Heart right ventricle (tissue), 16 donors: ENCODE measurements around the gene QSOX1. TPM values are rescaled to one million over a fixed set of nuclear protein-coding genes. Genes with fewer than 3 reads are reported as not detected.

ENCODE experiments used
- ATAC-seq, 8 donors: fragments of 200-7000 bp; cut with Tn5 transposase; one replicate each; pipeline ENCODE4 v1.9.1; 2020; ENCODE audit warnings: mild to moderate bottlenecking in 8 of 8, moderate library complexity in 8 of 8, moderate number of reproducible peaks in 1 of 8
- DNase-seq, 2 donors: peaks; one replicate each; pipeline ENCODE4 v3.0.0-alpha.2; 2020
- H3K27ac ChIP-seq, 10 donors: fragments of 200-600 bp; sonication (generic) in 2 of 10; one replicate each; pipeline versions ENCODE4 v1.5.0 to v1.8.0; 2020 to 2022; ENCODE audit warnings: mild to moderate bottlenecking in 3 of 10
- H3K27me3 ChIP-seq, 7 donors: fragments of 200-600 bp; one replicate each; pipeline ENCODE4 v1.8.0; 2021 to 2022; ENCODE audit warnings: mild to moderate bottlenecking in 2 of 7
- H3K36me3 ChIP-seq, 9 donors: fragments of 200-600 bp; sonication (generic) in 1 of 9; one replicate each; pipeline versions ENCODE4 v1.5.0 to v1.8.0; 2020 to 2022; ENCODE audit warnings: mild to moderate bottlenecking in 2 of 9
- H3K4me1 ChIP-seq, 9 donors: fragments of 200-600 bp; sonication (generic) in 1 of 9; one replicate each; pipeline versions ENCODE4 v1.5.0 to v1.8.0; 2020 to 2022; ENCODE audit warnings: mild to moderate bottlenecking in 4 of 9
- H3K4me3 ChIP-seq, 10 donors: fragments of 200-600 bp; sonication (generic) in 2 of 10; one replicate each; pipeline versions ENCODE4 v1.5.0 to v1.8.0; 2020 to 2022; ENCODE audit warnings: mild to moderate bottlenecking in 7 of 10, moderate library complexity in 2 of 10
- H3K9me3 ChIP-seq, 11 donors: fragments of 200-600 bp in 10 of 11; sonication (generic) in 2 of 11; one replicate each; pipeline versions ENCODE4 v1.5.0 to v1.8.0; 2013 to 2022; ENCODE audit warnings: mild to moderate bottlenecking in 2 of 11, control low read depth in 1 of 11, moderate library complexity in 1 of 11
- CTCF ChIP-seq, 9 donors: fragments of 200-600 bp; sonication (generic) in 2 of 9; IDR thresholded peaks; one replicate each; pipeline versions ENCODE4 v1.5.0 to v1.8.0; 2021 to 2022; ENCODE audit warnings: antibody characterized with exemption in 9 of 9, mild to moderate bottlenecking in 5 of 9, moderate library complexity in 1 of 9
- WGBS, 2 donors: extraction: QIAGEN DNeasy Blood & Tissue Kit; methylation state at CpG; one replicate each; pipeline ENCODE4 v1.1.7; 2013; ENCODE audit warnings: inconsistent platforms in 1 of 2; 5-methylcytosine and 5-hydroxymethylcytosine counted together
- intact Hi-C, 10 donors: fragments of 100-400 bp; cut with DNase I; formaldehyde crosslinking; loops; one replicate each; pipeline versions ENCODE4 v1.11.1 to v1.14.2; 2022
- polyA plus RNA-seq, 2 donors: library from polyadenylated mRNA; stranded (reverse); fragments of 200-250 nt; gene quantifications; one replicate each; pipeline ENCODE4 v1.2.3, GENCODE V29; 2013
- total RNA-seq, 10 donors: library from RNA; stranded (reverse); fragmentation: NEBNext Ultra II Directional in 3 of 10; extraction: Animal tissue kit (Norgen Biotek cat#: 25700) in 3 of 10; gene quantifications; one replicate each; pipeline versions ENCODE4 v1.2.1 to v1.2.4, GENCODE V29; 2021 to 2023
- donor health status: Arrhythmogenic right ventricular cardiomyopathy.
- donor health status: ischemic (EF 13 %, LVEDD 7.1; RV severe dilation, severe dysfunction).
- donor health status: healthy with polysubstance abuse.
- donor health status: DM: no; HTN: yes; CAD: no.
- donor health status: DM: no; HTN: no; CAD: no.
- donor health status: ischemic (EF 25% LVEDD 6.9; RV normal size, moderate dysfunction).
- donor health status: ischemic (EF 25% LVEDD 5.7; RV mildly dilated, moderate dysfunction).
- donor health status: healthy.
- donor health status: DM: yes; HTN: yes; CAD: no.
- donor health status: Ischemic cardiomyopathy.
- donor health status: ischemic (EF 35%, LVEDD 5.7; RV mildly dilated, moderate dysfunction).
- donor health status: nonischemic (EF 11% LVEDD 7.7; RV severe dilation, severe dysfunction).
- donor health status: DM: yes; HTN: yes; CAD: no.
- donor health status: PGD.
- donor health status: ischemic (EF 29% LVEDD 5.4; RV normal size, mild dysfunction).
- donor health status: nonischemic (EF 23%, LVEDD 6.1; RV moderate dilation, normal function).

Gene QSOX1
- total and polyA plus RNA-seq, 12 donors = 43.5 to 198 (median 84.6) TPM

GRCh38 chr1:180221462-180221861 is 66.8 kb downstream of the QSOX1 start:
- H3K27ac ChIP-seq = no peak overlapping the region
- H3K36me3 ChIP-seq = no peaks in the 10 kb centered on the region
- no peaks in the 10 kb centered on the region for H3K9me3 ChIP-seq
- DNase-seq = no peak
- H3K4me1 ChIP-seq = no peaks in the 10 kb centered on the region
- intact Hi-C loops = no loop called here
- no peak for TF ChIP-seq CTCF (IDR thresholded peaks at IDR 0.05)
- ATAC-seq = no peak
- no peak overlapping the region for H3K4me3 ChIP-seq
- peaks cover 0 to 52% (median 40%) of the 10 kb centered on the region in 7 donors for H3K27me3 ChIP-seq
- 86 to 88% methylated on average over 6 of the region's 6 CpGs for WGBS, 2 donors

DNA sequence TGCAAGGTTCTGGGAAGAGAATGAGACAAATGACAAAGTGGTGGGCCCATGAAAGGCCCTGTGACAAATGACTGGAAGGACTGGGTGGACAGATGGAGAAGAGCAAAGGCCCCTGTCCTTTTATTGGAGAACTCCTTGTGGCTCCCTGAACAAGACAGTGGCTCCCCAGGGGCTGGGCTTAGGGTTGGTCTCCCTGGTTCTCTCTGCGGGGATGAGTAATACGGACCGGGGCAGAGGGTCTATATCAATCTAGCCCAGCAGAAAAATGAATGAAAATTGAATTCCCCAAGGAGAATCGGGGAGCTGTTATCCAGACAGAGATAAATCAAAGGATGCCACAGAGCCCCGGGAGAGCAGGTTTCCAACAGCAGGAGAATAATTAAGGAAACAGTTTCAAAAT is 70.2 kb downstream of the QSOX1 start:
- H3K4me3 ChIP-seq = no peak overlapping the region
- no peak overlapping the region for H3K27ac ChIP-seq
- H3K36me3 ChIP-seq = no peaks in the 10 kb centered on the region
- ATAC-seq = no peak
- intact Hi-C loops = no loop called here
- TF ChIP-seq CTCF (IDR thresholded peaks at IDR 0.05) = no peak
- no peak for DNase-seq
- peaks cover 9 to 86% (median 74%) of the 10 kb centered on the region in 7 donors for H3K27me3 ChIP-seq
- peaks cover 0 to 12% (median 9%) of the 10 kb centered on the region in 9 donors for H3K4me1 ChIP-seq
- H3K9me3 ChIP-seq = no peaks in the 10 kb centered on the region
- whole genome bisulfite sequencing, 2 donors = 51 to 56% methylated on average over 5 of the region's 5 CpGs

DNA sequence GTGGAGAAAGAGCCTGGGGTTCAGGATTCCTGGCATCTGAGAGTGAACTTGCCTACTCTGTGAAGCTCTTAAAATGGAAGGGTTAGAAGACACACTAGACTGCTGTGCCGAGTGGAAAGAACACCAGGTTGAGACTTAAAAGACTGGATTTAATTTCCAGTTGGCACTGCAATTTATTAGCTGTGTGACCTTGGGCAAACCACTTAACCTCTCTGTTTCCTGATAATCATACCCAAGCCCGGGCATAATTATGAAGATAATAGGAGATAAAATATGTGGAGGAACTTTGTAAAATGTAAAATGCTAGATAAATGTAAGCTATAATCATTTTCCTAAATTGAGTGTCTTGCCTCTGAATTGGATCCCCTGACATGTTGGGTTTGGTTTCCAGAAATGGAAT is 70.7 kb downstream of the QSOX1 start:
- Histone ChIP-seq H3K9me3 (no peaks in the 10 kb centered on the region), H3K36me3 (no peaks in the 10 kb centered on the region), H3K4me1 (peaks cover under 1 to 17% (median 12%) of the 10 kb centered on the region in 9 donors), H3K27ac (no peak overlapping the region), H3K27me3 (peaks cover 11 to 91% (median 79%) of the 10 kb centered on the region in 7 donors), H3K4me3 (no peak overlapping the region)
- intact Hi-C loops = no loop called here
- no peak for ATAC-seq
- 69 to 84% methylated on average over 2 of the region's 2 CpGs for WGBS, 2 donors
- TF ChIP-seq CTCF (IDR thresholded peaks at IDR 0.05) = no peak
- no peak for DNase-seq

GRCh38 chr1:180227861-180228647 is 73.4 kb downstream of the QSOX1 start:
- no peaks in the 10 kb centered on the region for H3K36me3 ChIP-seq

More at GRCh38 chr1:180227861-180228647, 73.4 kb downstream of the QSOX1 start:
- TF ChIP-seq CTCF (IDR thresholded peaks at IDR 0.05) = no peak
- Histone ChIP-seq H3K9me3 (no peaks in the 10 kb centered on the region), H3K27me3 (peaks cover 31 to 100% (median 97%) of the 10 kb centered on the region in 7 donors), H3K4me1 (peaks cover 7 to 40% (median 32%) of the 10 kb centered on the region in 9 donors), H3K27ac (no peak overlapping the region), H3K4me3 (no peak overlapping the region)
- DNase-seq (no peak), ATAC-seq (no peak)
- intact Hi-C loops = no loop called here
- WGBS, 2 donors = 17 to 18% methylated on average over 17 of the region's 17 CpGs
